Endometrium (tissue), 2 donors: ENCODE measurements around the gene EEPD1.

ENCODE experiments used
- FAIRE-seq: peaks from 2 replicates; lab custom pipeline; 2012; peaks lifted over from hg19 to GRCh38; lab: Jason Lieb, UNC
- donor health status: control.
- donor health status: control.

The EEPD1 gene

DNA sequence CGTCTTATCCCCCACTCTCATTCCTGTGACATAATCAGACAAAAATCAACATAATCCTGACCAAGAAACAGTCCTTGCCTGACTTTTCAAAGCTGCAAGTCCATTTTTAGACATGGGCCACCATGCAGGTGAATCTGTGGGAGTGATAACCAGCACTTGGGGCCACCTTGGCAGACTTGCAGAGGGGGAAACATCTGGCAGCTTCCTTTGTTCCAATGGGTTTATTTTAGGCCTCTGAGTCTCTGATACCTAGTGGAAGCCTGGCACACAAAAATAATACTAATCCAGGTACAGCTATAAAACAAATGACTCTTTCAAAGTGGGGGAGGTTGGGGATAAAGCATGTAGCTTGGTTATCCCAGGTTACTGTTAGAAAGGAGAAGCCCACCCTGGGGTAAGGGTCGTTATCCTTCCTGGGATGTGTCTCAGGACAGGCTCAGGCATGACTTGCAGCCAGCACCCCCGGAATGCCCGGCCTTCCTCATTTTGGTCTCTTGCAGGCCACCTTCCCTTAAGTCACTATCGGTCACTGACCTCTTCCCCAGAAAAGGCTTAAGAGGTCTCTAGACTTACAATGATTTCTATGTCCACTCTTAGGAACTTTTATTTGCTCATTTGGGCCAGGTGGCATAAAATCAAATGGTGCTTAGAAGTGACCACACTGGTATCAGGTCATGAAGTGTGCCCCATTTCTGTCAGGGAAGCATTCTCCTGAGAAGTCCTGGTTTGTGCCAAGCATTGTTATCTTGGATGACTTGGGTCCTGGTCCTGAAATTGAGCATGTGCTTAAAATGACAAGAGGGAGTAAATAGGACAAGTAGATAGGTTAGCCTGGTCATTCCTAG is 37.6 kb downstream of the EEPD1 start:
- no peak for FAIRE-seq

DNA sequence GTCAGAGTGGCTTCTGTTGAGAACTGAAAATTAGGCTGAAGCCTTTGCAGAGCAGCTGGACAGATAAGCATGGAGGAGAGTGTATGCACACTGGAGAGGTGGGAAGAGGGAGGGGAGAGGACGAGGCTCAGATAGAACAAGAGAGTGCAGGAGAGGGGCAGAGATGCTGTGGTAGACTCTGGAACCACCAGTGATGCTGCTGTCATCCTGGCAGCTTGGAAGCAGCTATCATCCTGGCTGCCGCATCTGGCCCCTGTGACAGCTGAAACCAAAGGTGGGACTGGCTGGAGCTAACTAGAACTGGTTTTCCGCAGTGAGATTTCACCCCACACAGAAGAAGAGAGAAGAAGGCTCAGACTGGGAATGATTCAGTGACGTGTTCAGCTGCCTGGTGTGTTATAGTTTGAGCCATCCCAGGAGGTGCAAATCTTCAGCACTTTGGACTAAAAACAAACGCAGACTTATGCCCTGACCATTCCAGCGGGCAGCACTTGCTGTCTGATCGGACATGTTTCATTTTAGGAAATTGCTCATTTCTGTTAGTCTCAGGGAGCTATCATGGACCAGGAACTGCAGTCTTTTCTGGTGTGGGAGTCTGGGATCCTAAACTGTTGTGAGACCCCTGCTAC is 38.4 kb downstream of the EEPD1 start:
- no peak for FAIRE-seq

GRCh38 chr7:36192053-36192824 is 39.2 kb downstream of the EEPD1 start:
- peak; percentile 33 for FAIRE-seq

GRCh38 chr7:36192877-36193276 is 39.8 kb downstream of the EEPD1 start:
- no peak for FAIRE-seq

DNA sequence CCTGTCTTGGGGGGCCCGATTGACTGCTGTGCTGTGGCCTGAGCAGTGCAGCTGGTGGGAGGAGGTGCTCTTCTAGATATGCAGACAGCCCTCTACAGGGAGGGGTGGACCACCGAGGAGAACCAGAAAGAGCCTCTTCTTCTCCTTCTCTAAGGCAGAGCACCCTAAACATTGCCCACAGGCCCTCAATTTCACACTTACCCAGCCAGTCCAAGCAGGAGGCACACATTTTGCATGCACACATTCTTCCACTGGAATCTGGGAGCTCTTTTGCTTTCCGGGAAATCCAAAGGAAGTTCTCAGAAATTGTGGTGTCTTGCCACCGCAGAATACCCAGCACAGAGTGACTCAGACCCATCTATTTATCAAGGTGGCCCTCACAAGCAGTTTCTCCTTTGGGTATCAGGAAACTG is 45.8 kb downstream of the EEPD1 start:
- no peak for FAIRE-seq

DNA sequence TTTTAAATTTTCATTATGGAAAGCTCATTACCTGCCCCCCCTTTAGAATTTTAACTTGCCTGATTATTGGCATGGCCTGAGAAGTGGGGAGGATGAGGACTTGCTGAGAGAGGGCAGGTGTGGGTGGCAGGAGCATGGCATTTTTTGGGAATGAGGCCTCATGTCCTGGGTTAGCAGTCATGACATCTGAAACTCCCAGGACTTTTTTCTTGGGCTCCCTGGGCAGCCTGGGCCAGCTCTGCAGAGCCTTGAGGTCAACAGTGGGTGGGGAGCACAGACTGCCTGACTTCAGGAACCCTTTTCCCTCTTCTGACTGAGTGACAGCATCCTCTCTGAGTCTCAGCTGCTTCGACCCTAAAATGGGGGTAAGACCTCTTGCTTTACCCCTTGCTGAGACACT is 46.3 kb downstream of the EEPD1 start:
- FAIRE-seq, result no peak

DNA sequence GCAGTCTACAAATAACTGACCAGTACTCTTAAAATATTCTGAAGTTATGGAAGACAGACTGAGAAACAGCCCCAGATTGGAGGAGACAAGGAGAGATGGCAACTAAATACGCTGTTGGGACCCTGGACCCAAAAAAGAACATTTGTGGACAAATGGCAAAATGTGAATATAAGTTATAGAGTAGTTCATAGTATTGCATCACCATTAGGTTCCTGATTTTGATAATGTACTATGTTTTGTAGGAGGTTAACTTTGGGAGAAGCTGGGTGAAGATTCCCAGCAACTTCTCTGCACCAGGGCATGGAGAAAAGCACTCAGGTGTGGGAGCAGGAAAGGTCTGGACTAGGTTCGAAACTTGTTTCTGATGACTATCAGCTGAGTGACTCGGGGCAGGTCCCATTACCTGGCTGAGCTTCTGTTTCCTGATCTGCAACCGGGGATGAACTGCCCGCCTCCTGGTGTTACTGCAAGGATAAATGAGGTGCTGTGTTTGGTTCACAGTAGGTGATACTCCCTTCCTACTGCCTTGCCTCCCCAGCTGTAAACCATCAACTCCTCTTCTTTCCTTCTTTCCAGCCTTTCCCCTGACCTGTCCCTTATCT is 48.2 kb downstream of the EEPD1 start:
- FAIRE-seq, result no peak

DNA sequence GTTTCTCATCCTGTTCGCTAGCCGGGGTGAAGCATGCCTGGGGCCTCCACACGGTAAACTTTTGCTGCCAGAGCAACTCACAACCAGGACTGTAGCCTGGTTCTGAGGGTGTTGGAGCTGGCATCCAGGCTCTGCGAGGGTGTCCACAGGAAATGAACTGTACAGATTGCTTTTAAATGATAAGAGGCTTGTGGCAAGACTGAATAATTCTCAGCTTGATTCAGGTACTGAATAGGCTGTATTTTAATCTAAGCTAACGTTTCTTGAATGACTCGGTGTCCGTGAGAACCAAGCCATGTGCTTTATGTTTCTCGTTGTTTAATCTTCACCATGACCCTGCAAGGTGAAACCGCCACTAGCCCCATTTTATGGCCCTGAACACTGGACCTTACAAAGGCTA is 49.3 kb downstream of the EEPD1 start:
- FAIRE-seq, result no peak

GRCh38 chr7:36203071-36203790 is 50.2 kb downstream of the EEPD1 start:
- no peak for FAIRE-seq

DNA sequence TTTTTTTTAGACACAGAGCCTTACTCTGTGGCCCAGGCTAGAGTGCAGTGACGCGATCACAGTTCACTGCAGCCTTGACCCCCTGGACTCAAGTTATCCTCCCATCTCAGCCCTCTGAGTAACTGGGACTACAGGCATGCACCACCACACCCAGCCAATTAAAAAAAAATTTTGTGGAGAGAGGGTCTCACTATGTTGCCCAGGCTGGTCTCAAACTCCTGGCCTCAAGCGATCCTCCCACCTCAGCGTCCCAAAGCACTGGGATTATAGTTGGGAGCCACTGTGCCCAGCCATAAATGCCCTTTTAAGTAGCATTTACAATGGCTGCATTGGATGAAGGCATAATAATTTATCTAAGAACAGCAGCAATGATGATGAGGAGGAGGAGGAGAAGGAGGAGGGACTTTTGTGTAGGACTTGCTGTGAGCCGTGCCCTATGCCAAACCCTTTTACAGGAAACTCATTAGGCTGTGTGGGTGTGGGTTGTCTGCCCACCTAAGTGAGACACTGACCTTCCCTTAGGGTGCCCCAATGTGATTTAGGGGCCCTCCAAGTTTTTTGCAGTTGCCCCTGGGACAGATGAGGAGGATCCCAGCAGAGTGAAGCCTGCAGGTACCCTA is 51.1 kb downstream of the EEPD1 start:
- no peak for FAIRE-seq

- no peak for FAIRE-seq
Measured at GRCh38 chr7:36204929-36205635, 52.0 kb downstream of the EEPD1 start.

GRCh38 chr7:36205803-36206202 is 52.7 kb downstream of the EEPD1 start:
- FAIRE-seq, result no peak

GRCh38 chr7:36207451-36208291 is 54.6 kb downstream of the EEPD1 start:
- no peak for FAIRE-seq

GRCh38 chr7:36208426-36208825 is 55.4 kb downstream of the EEPD1 start:
- FAIRE-seq, result no peak

DNA sequence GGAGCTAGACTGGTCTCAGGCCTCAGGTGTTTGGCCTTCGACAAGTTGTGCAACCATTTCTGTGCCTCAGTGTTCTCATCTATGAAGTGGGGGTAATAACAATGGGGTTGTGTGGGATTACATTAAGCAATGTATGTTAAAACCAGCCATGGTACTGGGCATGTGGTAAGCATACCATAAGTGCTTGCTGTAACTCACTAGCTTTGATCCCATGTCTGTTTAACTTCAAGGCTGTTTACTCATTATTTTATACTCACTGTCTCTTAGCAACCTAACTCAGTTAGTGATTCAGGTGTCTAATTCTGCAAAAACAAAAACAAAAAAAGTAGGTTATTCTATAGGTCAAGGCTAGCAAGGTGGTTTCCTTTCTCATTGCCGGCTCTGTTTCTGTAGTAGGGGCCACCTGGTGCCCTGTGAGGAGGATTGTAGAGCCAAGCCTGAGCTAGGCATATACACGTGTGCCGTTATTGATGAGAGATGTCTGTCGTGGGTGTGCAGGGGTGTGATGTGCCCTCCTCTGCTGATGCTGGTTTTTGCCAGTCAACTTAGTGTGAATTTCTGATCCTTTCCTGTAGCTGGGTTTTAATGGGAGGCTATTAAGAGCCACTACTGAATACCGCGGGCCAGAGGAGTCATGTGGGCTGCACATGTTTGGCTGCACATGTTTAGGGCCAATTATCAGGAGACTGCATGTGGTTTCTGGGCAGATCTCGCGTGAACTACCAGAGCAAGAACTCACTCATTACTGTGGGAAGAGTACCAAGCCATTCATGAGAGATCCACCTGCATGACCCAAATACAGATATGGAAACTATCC is 56.2 kb downstream of the EEPD1 start:
- no peak for FAIRE-seq

- FAIRE-seq, result no peak
Measured at GRCh38 chr7:36209814-36210183, 56.7 kb downstream of the EEPD1 start.

DNA sequence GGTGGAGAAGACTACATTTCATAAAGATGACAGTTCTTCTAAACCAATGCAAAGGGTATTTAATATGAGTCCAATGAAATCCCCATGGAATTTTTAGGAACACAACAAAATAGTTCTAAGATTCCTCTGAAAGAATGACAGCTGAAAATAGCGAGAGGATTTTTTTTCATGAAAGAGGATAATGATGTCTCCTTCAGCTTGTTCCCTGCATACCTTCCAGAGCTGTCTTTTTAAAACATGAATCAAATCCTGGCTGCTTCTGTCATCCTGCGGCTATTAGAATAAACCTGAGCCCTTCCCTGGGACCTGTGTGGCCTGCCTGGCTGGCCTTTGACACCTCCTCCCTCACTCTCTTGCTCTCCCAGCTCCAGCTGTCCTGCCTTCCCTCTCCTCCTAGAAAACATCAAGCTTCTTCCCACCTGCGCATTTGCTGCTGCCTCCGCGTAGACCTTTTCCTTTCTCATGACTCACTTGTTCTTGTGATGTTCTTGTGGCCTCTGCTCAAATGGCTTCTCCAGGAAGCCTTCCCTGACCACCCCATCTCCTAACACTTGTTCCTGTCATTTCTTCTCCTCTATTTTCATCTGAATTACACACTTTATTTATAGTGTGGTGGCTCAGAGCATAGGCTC is 57.4 kb downstream of the EEPD1 start:
- FAIRE-seq, result no peak

DNA sequence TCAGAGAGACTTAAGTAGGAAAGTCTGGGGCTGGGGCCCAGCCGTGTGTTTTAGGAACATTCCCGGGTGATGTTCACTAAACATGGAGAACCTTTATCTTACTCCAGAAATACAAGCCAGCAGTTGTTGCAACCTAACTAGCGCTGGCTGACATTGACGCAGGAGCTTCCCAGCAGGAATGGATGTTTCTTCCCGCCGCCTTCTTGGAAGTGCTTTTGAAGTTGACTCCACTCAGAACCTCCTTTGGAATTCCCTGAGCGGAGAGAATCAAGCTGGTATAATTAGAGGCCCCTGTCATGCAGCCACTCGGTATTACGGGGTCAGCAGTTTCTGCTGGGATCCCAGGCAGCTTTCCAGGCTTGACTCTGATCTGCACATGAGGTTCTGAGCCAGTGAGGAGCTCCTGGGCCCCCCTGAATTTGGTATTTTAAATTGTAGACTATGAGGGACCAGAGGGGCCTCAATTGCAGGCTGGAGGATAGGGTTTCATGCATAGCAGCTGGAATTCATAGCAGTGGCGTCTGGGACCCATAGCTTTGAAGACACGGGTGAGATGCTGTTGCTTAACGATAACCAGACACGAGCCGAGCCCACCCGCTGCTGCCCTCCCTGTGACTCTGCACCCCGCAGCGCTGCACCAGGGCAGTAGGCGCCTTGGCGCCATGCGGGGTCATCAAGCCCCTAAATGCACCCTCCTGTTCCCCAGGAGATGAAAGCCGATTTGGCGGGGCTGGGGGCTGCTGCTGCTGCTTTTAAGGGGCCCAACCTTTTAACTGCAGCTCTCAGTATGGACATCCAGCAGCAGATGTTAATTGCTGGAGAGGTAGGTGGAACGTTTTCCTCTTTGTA is 61.8 kb downstream of the EEPD1 start:
- no peak for FAIRE-seq
